Dermis microvascular lymphatic vessel endothelial cell (primary cell): ENCODE measurements around the gene NPIPB6. TPM values are rescaled to one million over a fixed set of nuclear protein-coding genes. Genes with fewer than 3 reads are reported as not detected.

Source experiments
- DNase-seq, 2 donors: peaks; one replicate each; pipeline versions ENCODE4 v3.0.0 to v3.0.0-alpha.2; 2010; ENCODE audit warnings: low read depth in 2 of 2
- total RNA-seq: library from RNA; depleted of rRNA; stranded (reverse); fragments of >200 nt; gene quantifications from 2 replicates; pipeline ENCODE4 v1.2.1, GENCODE V29; 2014

The NPIPB6 gene
- total RNA-seq, 1 donor from 2014 or later, result not detected

DNA sequence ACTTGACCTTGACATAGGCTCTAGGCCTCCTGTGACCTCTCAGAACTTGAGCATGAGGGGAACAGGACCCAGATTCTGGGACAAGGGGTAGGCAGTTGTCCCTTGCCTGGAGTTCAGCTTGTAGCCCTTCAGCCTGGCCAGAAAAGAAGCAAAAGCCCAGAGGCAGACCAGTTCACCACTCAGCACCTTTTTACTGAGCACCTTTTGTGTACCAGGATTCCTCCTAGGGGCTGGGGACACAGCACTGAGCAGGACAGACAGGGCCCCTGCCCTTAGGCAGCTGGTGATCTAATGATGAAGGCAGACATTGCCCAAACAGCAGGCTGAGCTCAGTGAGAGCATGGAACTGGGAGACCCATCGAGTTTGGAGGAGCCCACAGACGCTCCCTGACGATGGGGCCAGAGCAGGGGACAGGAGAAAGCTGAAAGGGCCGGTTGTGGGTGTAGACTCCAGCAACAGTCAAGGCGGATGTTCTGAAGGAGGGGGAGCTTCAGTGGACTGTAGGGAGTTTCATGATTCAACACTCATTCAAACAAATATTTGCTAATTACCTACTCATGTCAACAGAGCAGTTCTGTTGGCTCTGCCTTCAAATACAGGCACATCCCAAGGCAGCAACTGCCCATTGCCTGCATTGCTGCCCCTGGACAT lies 38.9 kb downstream of the NPIPB6 start:
- no peak for DNase-seq

DNA sequence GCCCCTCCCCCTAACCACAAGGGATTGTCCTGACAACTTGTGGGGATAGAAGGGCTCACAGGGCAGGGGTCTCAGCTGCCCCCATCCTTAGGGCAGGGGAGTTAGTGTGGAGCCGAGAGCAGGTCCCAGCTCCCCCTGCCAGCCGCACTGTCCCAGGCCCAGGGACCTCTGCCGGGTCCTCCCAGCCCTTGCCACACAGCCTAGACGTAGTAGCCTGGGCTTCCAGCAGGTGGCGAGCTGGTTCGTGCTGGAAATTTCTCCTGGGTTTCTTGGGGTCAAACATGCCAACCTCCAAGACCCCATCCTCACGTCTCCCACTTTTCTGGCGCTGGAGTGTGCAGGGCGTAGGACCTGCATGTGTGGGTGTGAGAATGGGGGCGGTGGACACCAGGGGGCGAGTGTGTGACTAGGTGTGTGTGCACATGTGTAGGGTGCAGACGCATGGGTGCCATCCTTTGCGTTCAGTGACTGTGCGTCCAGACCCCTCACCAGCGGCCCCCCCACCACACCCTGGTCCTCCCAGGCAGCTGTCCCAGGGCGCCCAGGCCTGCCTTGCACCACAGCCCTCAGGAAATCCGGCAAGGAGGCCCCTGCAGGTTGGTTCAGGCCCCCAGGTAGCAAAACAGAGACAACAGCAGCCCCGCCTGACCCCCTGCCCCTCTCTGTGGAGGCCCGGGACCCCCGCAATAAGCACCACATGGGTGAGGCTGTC lies 41.5 kb downstream of the NPIPB6 start:
- peak in 1 of 2 donors; percentile 25 for DNase-seq

DNA sequence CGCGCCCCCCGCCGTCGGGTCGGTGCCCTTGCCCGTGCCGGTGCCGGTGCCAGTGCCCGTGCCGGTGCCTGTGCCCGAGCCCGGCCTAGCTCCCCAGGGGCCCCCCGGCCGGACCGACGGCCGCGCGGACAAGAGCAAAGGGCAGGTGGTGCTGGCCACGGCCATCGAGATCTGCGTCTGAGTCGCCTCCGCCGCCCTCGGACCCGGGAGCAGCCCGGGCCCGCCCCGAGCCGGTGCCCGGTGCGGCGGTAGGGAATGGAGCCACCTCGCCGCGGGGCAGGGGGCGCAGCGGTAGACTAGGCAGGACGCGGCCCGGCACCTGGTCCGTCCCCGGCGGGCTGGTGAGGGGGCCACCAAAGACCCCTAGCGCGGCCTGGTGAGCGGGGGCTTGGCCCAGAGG lies 42.6 kb downstream of the NPIPB6 start:
- DNase-seq, result no peak

DNA sequence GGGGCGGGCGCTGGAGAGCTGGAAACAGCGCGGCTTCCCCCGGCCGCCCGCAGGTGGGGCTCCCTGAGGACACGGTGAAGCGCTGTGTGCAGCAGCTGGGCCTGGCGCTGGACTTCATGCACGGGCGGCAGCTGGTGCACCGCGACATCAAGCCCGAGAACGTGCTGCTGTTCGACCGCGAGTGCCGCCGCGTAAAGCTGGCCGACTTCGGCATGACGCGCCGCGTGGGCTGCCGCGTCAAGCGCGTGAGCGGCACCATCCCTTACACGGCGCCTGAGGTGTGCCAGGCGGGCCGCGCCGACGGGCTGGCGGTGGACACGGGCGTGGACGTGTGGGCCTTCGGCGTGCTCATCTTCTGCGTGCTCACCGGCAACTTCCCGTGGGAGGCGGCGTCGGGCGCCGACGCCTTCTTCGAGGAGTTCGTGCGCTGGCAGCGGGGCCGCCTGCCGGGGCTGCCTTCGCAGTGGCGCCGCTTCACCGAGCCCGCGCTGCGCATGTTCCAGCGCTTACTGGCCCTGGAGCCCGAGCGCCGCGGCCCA lies 43.2 kb downstream of the NPIPB6 start:
- no peak for DNase-seq

DNA sequence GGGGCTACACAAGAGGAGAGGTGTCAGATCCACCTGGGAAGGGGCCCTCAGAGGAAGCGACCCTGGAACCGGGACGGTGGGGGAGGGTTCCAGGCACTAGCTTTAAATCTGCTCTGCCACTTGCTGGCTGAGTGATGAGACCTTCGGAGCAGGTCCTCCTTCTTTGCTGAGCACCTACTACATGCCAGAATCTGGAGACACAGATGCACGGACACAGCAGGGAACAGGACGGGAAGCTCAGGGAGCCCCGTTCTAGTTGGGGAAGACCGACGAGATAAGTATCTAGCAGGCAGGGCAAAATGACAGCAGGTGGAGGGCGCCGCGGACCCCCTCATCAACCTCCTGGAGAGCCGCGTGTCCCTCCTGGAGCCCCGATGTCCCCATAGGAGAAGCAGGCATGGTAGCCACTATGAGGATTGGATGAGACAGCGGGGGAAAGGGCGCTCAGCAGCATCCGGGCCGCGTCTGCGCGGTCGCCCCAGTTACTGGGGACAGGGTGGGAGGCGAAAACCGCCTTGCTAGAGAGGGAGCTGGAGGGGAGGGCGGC lies 43.8 kb downstream of the NPIPB6 start:
- no peak for DNase-seq

DNA sequence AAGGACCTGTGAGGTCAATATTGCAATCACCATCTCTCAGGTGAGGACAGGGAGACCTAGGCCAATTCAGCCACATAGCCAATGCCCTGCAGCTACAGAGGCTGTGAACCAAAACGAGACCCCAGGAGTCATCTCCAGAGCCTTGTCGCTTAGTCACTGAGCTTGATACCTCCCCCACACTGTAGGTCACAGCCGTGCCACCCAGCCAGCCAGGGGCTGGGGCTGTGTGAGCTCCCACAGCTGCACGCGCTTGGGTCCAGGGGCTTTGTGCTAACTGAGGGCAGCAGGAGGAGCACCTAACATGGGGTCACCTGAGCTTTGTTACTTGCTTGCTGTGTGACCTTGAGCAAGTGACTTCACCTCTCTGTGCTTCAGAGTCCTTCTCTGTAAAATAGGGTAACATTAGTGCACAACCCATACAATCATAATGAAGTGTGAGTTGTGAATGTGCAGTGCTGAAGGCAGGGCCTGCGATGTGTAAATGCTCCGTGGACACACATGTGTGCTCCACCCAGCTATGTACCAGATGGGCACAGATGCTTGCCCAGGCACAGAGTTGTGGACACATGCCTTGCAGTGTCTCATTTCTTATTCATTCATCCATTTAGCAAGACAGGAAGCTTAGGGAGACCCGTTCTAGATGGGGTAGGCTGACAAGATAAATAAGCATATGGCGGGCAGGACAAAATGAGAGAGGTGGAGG lies 45.1 kb downstream of the NPIPB6 start:
- no peak for DNase-seq

DNA sequence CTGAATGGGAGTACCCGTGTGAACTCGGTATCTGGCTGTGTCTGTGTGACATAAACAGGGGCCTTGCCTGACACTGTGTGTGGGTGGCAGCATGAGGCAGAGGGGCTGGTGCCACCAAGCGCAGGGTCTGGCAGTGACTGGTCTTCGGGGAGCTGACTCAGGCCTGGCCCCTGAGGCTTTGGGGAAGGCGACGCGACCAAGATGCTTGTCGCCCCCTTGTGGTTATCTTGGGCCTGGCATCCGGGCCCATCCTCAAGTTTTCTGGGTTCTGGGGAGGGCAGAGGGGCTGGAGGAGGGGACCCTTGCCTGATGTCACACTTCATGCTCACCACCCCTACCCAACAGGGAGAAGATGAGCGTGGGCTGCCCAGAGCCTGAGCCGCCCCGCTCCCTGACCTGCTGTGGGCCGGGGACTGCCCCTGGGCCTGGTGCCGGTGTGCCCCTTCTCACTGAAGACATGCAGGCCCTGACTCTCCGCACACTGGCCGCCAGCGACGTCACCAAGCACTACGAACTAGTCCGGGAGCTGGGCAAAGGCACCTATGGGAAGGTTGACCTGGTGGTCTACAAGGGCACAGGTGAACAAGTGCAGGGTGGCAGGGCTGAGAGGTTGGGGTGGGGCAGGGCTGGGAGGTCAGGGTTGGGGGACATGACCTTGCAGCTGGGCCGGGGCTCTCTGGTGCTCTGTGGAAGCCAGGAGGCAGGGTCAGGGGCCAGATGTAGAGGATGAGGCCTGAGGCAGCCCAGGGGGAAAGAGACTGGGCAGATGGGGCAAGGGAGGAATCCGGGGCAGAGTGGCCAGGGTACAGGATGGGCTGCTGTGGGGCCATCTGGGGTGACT lies 46.0 kb downstream of the NPIPB6 start:
- DNase-seq, result peak in 1 of 2 donors; percentile 52

DNA sequence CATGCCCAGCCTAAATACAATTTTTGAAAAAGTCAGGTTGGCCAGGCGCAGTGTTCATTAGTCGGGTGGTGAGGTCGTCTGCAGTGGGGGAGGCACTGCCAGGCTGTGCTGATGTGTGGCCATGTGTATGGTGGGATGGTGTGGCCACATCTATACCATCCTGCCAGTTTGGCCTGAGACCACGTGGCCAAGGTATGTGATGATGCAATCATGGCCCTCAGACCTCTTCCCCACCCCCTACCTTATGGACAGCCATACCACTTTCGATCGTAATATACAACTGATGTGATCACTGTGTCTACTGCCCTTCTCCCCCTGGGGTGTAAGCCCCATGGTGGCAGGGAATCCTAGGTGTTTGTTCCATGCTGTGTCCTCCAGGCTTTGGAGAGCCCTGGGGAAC lies 47.3 kb downstream of the NPIPB6 start:
- no peak for DNase-seq

DNA sequence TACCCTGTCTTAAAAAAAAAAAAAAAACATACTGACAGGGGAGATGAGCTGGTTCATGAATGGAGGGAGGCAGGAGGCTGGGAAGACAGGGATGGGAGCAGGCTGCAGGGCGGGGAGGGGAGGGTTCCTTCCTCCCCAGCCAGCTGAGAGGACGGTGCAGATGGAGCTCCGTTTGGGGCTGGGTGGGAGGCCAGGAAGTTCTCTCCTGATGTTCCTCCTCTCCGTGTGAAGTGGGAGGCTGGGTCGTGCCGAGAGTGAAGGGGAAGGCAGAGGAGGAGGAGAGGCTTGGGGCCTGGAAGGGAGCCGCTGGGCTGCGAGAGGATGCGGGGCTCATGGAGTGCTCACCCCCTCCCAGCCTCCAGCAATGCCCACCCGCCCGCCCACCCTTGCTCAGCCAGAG lies 49.7 kb downstream of the NPIPB6 start:
- no peak for DNase-seq

DNA sequence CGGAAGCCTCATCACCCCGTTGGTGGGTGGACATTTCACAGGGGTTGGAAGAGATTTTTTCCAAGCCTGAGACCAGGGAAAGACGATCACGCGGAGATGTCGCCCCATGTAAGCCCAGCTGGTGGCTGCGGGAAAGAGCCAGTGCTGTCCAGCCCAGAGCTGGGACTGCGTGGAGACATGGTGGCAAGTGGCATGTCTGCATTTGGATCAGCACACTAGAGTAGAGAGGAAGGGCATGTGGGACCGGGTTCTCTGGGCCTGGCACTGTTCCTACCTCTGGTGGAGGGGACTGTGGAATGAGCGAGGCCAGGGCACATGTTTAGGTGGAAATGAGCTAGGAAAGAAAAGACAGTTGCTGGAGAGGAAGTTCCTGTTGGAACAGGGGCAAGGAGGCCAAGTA lies 51.0 kb downstream of the NPIPB6 start:
- DNase-seq, result no peak

DNA sequence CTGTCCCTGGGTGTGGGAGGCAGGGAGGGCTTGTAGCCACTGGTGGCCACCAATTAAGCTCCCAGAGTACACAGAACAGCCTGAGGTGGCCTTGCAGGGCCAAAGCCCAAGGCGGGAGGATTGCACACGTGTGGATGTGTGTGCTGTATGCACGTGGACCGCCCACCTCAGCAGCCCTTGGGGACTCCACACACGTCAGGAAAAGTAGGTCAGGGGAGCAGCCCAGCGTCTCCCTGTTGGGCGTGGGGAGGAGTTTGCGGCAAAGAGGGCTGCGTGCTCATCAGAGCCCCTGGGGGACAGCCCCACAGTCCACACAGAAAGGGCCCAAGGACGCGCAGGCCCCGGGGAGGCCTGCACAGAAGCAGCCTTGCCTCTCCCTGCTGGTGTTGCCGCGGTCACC lies 51.4 kb downstream of the NPIPB6 start:
- DNase-seq, result no peak

DNA sequence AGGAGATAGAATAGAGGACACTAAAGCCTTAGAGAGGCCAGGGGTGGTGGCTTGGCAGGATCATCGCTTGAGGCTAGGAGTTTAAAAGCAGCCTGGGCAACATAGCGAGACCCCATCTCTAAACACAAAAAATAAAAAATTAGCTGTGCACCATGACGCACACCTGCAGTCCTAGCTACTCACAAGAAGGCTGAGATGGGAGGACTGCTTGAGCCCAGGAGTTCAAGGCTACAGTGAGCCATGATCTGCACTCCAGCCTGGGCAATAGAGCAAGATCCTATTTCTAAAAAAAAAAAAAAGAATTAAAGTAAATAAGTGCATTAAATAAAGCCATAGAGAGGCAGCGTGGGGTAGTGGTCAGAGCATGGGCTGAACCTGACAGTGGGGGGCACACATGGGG lies 51.9 kb downstream of the NPIPB6 start:
- DNase-seq, result no peak

DNA sequence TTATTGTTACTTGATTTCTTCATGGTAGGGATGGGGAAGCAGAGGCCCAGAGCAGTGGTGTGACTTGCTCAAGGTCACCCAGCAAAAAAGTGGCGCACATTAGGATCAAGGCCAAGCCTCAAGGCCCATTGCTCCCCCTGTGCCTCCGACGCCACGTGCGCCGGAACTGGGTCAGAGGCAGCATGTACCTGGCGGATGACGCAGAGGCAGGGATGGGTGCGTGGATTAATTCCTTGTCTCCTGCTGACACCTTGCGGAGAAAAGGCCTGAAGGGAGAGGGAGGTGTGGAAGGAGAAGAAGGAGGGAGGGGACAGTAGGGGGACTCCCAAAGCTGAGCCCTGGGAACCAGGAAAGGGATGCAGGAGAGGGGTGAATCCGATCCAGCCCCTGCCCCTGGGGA lies 52.5 kb downstream of the NPIPB6 start:
- DNase-seq, result no peak

DNA sequence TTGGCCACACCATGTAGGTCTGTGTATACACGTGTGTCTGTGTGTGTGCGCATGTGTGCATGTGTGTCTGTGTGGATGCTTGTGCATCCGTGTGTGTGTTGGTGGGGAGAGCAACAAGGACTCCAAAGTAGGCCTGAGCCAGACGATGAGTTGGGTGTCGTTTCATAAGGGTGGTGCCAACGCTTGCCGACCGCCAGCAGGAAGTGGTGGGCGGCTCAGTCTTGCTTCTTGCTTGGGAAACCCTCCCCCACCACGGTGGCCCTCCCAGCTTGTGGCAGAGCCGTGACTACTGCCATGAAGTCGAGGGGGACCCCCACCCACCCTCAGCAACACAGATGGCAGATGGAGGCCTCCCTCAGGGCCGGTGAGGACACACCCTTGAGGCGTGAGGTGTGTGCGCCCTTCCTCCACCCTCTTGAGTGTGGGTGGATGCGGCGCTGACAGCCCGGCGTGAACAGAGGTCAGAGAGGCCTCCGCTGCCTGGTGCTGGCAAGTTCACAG lies 53.4 kb downstream of the NPIPB6 start:
- no peak for DNase-seq

DNA sequence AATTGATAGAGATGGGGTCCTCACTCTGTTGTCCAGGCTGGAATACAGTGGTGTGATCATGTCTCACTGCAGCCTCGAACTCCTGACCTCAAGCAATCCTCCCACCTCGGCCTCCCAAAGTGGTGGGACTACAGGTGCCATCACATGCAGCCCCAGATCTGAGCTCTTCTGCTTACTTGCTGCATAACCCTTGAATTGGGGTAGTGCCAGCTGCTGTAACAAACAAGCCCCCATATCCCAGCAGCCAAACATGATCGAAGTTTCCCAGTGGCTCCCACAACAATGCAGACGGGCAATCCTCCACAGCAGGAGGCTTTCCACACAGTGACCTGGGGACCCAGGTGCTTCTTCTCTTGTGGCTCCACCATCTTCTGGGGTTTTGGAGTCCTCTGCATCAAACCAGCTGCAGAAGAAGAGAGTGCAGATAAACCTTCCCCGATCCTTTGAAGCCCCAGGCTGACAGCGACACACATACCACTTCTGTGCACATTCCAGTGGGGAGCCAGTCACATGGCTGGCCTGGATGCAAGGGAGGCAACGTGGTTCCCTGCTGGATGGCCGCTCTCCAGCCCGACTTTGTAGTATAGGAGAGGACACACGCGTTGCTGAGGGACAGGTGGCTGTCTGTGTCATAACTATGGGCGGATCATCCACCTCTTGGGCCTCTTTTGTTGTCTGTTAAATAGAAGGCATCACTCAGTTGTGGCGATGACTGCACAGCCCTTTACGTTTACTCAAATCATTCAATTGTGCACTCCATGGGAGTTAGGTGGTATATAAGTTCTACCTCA lies 54.3 kb downstream of the NPIPB6 start:
- DNase-seq, result no peak

DNA sequence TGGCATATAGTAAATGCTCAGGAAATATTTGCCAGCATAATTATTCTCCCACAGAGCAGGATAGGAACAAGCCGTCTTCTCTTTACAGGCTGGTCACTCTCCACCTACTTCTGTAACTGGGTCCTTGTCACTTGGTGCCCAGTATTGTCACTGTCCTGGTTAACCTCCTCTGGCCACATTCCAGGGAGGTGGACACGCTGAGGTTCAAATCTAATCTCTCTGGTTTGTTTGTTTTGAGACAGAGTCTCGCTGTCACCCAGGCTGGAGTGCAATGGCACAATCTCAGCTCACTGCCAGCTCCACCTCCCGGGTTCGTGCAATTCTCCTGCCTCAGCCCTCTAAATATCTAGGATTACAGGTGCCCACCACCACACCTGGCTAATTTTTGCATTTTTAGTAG lies 55.4 kb downstream of the NPIPB6 start:
- no peak for DNase-seq

DNA sequence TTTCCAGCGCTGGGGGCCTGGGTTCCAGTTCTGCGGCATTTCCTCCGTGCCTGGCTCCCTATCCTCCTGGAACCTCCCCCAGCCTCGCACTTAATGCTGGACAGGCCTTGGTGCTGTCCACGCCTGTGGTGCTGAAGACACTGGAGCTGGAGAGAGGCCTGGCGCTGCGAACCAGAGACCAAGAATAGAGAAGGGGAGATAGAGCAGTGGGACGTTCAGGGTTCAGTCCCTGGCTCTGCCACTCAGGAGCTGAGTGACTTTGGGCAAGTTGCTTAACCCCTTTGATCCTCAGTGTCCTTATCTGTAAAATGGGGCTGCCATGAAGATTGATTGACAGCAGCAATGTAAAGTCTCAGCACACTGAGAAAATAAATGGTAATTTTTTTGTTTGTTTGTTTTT lies 59.1 kb downstream of the NPIPB6 start:
- peak; percentile 9 to 48 for DNase-seq

DNA sequence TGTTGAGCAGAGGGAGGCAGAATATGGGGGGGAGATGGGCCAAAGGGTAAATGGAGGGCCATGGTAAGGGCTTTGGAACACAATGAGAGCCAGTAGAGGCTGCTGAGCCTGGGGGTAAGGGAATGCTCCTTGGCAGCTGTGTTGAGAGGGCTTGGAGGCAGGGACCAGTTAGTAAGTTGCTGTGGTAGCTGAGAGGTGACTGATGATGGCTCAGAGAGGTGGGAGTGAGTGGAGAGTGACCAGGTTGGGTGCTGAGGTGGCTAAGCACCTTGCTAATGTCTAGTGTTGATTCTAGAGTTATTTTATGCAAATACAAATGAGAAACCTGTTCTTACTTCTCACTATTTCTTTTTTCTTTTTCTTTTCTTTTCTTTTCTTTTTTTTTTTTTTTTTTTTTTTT lies 60.2 kb downstream of the NPIPB6 start:
- DNase-seq, result no peak

DNA sequence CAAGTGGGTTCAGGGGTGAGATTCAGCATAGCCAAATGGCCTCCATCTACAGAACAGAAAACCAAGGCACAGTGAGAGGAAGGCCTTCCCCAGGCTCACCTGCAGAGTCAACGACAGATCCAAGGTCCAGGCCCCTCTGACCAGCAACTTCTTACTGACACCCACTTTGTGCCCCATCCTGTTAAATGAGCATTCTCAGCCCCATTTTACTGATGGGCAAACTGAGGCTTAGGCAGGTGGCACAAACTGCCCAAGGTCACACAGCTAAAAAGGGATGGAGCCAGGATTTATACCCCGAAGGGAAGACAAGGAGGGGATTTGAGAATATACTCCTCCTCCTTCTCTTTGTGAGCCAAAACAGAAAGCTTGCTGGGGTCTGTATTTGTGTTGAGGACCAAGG lies 61.7 kb downstream of the NPIPB6 start:
- DNase-seq, result no peak

DNA sequence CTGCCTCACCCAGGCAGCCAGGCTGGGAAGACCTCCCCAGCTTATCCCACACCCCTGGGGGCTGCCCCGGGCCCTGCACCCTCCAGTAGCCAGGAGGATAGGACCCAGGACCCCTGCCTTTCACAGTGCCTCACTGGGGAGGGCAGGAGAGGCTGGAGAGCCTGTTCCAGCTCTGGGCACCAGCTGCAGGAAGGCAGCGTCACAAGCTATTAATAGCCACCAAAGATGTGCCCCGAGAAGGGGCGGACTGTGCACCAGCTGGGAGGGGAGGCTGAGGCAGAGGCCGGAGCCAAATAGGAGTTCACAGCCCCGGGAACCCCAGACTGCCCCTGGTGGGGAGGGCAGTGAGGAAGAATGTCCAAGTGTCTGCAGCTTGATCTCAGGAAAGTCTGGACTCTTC lies 62.2 kb downstream of the NPIPB6 start:
- DNase-seq, result no peak
